Measurements from ENCODE around the gene ADGRV1. TPM values are rescaled to one million over a fixed set of nuclear protein-coding genes. Genes with fewer than 3 reads are reported as not detected.

ADGRV1 gene
- polyA plus RNA-seq, 4 donors = 2.6 to 2.9 (median 2.7) TPM; not detected in 1

- H3K4me1 ChIP-seq (ENCODE audit: control insufficient read depth in 3 of 3, insufficient read depth in 2 of 3, low read depth in 1 of 3, low read length in 2 of 3) = peaks cover 0 to 8% (median 7%) of the 10 kb centered on the region in 3 donors
- H3K4me3 ChIP-seq (ENCODE audit: low read depth in 1 of 3, low read length in 3 of 3) = no peak overlapping the region
- 61 to 100% (median 89%) methylated on average over 1 of the region's 1 CpG for WGBS, 3 donors
- FAIRE-seq (no peak), DNase-seq (no peak)
- no peak overlapping the region for H3K27ac ChIP-seq (ENCODE audit: low read depth in 1 of 3, low read length in 2 of 3)
- no peaks in the 10 kb centered on the region for H3K36me3 ChIP-seq (ENCODE audit: control insufficient read depth in 3 of 3, insufficient read depth in 2 of 3, low read depth in 1 of 3, low read length in 3 of 3)
- no peaks in the 10 kb centered on the region for H3K27me3 ChIP-seq (ENCODE audit: control insufficient read depth in 3 of 3, insufficient read depth in 3 of 3, low read length in 3 of 3)
- no peaks in the 10 kb centered on the region for H3K9me3 ChIP-seq (ENCODE audit: control insufficient read depth in 2 of 2, insufficient read depth in 1 of 2, low read depth in 1 of 2, low read length in 1 of 2)
These were observed 601.0 kb downstream of the ADGRV1 start for GRCh38 chr5:91159647-91160046.

- H3K9me3 ChIP-seq (ENCODE audit: control insufficient read depth in 2 of 2, insufficient read depth in 1 of 2, low read depth in 1 of 2, low read length in 1 of 2) = no peaks in the 10 kb centered on the region
- H3K36me3 ChIP-seq (ENCODE audit: control insufficient read depth in 3 of 3, insufficient read depth in 2 of 3, low read depth in 1 of 3, low read length in 3 of 3) = no peaks in the 10 kb centered on the region
- DNase-seq (no peak), FAIRE-seq (no peak)
- no peak overlapping the region for H3K27ac ChIP-seq (ENCODE audit: low read depth in 1 of 3, low read length in 2 of 3)
- WGBS, 3 donors = 92 to 95% (median 93%) methylated on average over 5 of the region's 5 CpGs
- peaks cover 0 to 8% (median 7%) of the 10 kb centered on the region in 3 donors for H3K4me1 ChIP-seq (ENCODE audit: control insufficient read depth in 3 of 3, insufficient read depth in 2 of 3, low read depth in 1 of 3, low read length in 2 of 3)
- no peak overlapping the region for H3K4me3 ChIP-seq (ENCODE audit: low read depth in 1 of 3, low read length in 3 of 3)
- H3K27me3 ChIP-seq (ENCODE audit: control insufficient read depth in 3 of 3, insufficient read depth in 3 of 3, low read length in 3 of 3) = no peaks in the 10 kb centered on the region
These were observed 602.2 kb downstream of the ADGRV1 start for GRCh38 chr5:91160714-91161285.

- 34 to 38% (median 35%) methylated on average over 6 of the region's 6 CpGs for WGBS, 3 donors
- H3K4me1 ChIP-seq (ENCODE audit: control insufficient read depth in 3 of 3, insufficient read depth in 2 of 3, low read depth in 1 of 3, low read length in 2 of 3) = peaks cover 0 to 8% (median 7%) of the 10 kb centered on the region in 3 donors
- H3K36me3 ChIP-seq (ENCODE audit: control insufficient read depth in 3 of 3, insufficient read depth in 2 of 3, low read depth in 1 of 3, low read length in 3 of 3) = no peaks in the 10 kb centered on the region
- FAIRE-seq = no peak
- peak; percentile 35 to 81 for DNase-seq
- H3K4me3 ChIP-seq (ENCODE audit: low read depth in 1 of 3, low read length in 3 of 3) = no peak overlapping the region
- H3K9me3 ChIP-seq (ENCODE audit: control insufficient read depth in 2 of 2, insufficient read depth in 1 of 2, low read depth in 1 of 2, low read length in 1 of 2) = no peaks in the 10 kb centered on the region
- H3K27ac ChIP-seq (ENCODE audit: low read depth in 1 of 3, low read length in 2 of 3) = peak overlapping the region in 1 of 3 donors; percentile 33
- no peaks in the 10 kb centered on the region for H3K27me3 ChIP-seq (ENCODE audit: control insufficient read depth in 3 of 3, insufficient read depth in 3 of 3, low read length in 3 of 3)
These were observed 604.2 kb downstream of the ADGRV1 start for GRCh38 chr5:91162534-91163381.

GRCh38 chr5:91164424-91164823 lies 605.8 kb downstream of the ADGRV1 start:
- no peak overlapping the region for H3K4me3 ChIP-seq (ENCODE audit: low read depth in 1 of 3, low read length in 3 of 3)
- 75 to 92% (median 88%) methylated on average over 3 of the region's 3 CpGs for WGBS, 3 donors
- peaks cover 0 to 8% (median 7%) of the 10 kb centered on the region in 3 donors for H3K4me1 ChIP-seq (ENCODE audit: control insufficient read depth in 3 of 3, insufficient read depth in 2 of 3, low read depth in 1 of 3, low read length in 2 of 3)
- no peaks in the 10 kb centered on the region for H3K9me3 ChIP-seq (ENCODE audit: control insufficient read depth in 2 of 2, insufficient read depth in 1 of 2, low read depth in 1 of 2, low read length in 1 of 2)
- no peak for FAIRE-seq
- no peaks in the 10 kb centered on the region for H3K36me3 ChIP-seq (ENCODE audit: control insufficient read depth in 3 of 3, insufficient read depth in 2 of 3, low read depth in 1 of 3, low read length in 3 of 3)
- H3K27me3 ChIP-seq (ENCODE audit: control insufficient read depth in 3 of 3, insufficient read depth in 3 of 3, low read length in 3 of 3) = no peaks in the 10 kb centered on the region
- no peak for DNase-seq
- H3K27ac ChIP-seq (ENCODE audit: low read depth in 1 of 3, low read length in 2 of 3) = no peak overlapping the region

- Histone ChIP-seq H3K4me1 (ENCODE audit: control insufficient read depth in 3 of 3, insufficient read depth in 2 of 3, low read depth in 1 of 3, low read length in 2 of 3) (peaks cover 0 to 8% (median 7%) of the 10 kb centered on the region in 3 donors), H3K36me3 (ENCODE audit: control insufficient read depth in 3 of 3, insufficient read depth in 2 of 3, low read depth in 1 of 3, low read length in 3 of 3) (no peaks in the 10 kb centered on the region), H3K4me3 (ENCODE audit: low read depth in 1 of 3, low read length in 3 of 3) (no peak overlapping the region), H3K27ac (ENCODE audit: low read depth in 1 of 3, low read length in 2 of 3) (no peak overlapping the region), H3K9me3 (ENCODE audit: control insufficient read depth in 2 of 2, insufficient read depth in 1 of 2, low read depth in 1 of 2, low read length in 1 of 2) (no peaks in the 10 kb centered on the region), H3K27me3 (ENCODE audit: control insufficient read depth in 3 of 3, insufficient read depth in 3 of 3, low read length in 3 of 3) (no peaks in the 10 kb centered on the region)
- WGBS, 3 donors = 84 to 93% (median 86%) methylated on average over 3 of the region's 3 CpGs
- no peak for DNase-seq
- no peak for FAIRE-seq
These were observed 607.6 kb downstream of the ADGRV1 start for GRCh38 chr5:91166059-91166807.

GRCh38 chr5:91168859-91169258 lies 610.3 kb downstream of the ADGRV1 start:
- no peak overlapping the region for H3K27ac ChIP-seq (ENCODE audit: low read depth in 1 of 3, low read length in 2 of 3)
- H3K27me3 ChIP-seq (ENCODE audit: control insufficient read depth in 3 of 3, insufficient read depth in 3 of 3, low read length in 3 of 3) = no peaks in the 10 kb centered on the region
- DNase-seq (no peak), FAIRE-seq (no peak)
- no peaks in the 10 kb centered on the region for H3K36me3 ChIP-seq (ENCODE audit: control insufficient read depth in 3 of 3, insufficient read depth in 2 of 3, low read depth in 1 of 3, low read length in 3 of 3)
- H3K4me1 ChIP-seq (ENCODE audit: control insufficient read depth in 3 of 3, insufficient read depth in 2 of 3, low read depth in 1 of 3, low read length in 2 of 3) = no peaks in the 10 kb centered on the region
- WGBS, 3 donors = 58 to 74% (median 71%) methylated on average over 1 of the region's 1 CpG
- H3K4me3 ChIP-seq (ENCODE audit: low read depth in 1 of 3, low read length in 3 of 3) = no peak overlapping the region
- no peaks in the 10 kb centered on the region for H3K9me3 ChIP-seq (ENCODE audit: control insufficient read depth in 2 of 2, insufficient read depth in 1 of 2, low read depth in 1 of 2, low read length in 1 of 2)

- H3K27ac ChIP-seq (ENCODE audit: low read depth in 1 of 3, low read length in 2 of 3) = no peak overlapping the region
- FAIRE-seq = no peak
- H3K36me3 ChIP-seq (ENCODE audit: control insufficient read depth in 3 of 3, insufficient read depth in 2 of 3, low read depth in 1 of 3, low read length in 3 of 3) = no peaks in the 10 kb centered on the region
- WGBS, 3 donors = 0% methylated on average over 1 of the region's 1 CpG
- no peak for DNase-seq
- H3K4me1 ChIP-seq (ENCODE audit: control insufficient read depth in 3 of 3, insufficient read depth in 2 of 3, low read depth in 1 of 3, low read length in 2 of 3) = no peaks in the 10 kb centered on the region
- H3K27me3 ChIP-seq (ENCODE audit: control insufficient read depth in 3 of 3, insufficient read depth in 3 of 3, low read length in 3 of 3) = no peaks in the 10 kb centered on the region
- no peaks in the 10 kb centered on the region for H3K9me3 ChIP-seq (ENCODE audit: control insufficient read depth in 2 of 2, insufficient read depth in 1 of 2, low read depth in 1 of 2, low read length in 1 of 2)
- H3K4me3 ChIP-seq (ENCODE audit: low read depth in 1 of 3, low read length in 3 of 3) = no peak overlapping the region
These were observed 611.7 kb downstream of the ADGRV1 start for GRCh38 chr5:91170266-91170665.

GRCh38 chr5:91171322-91171721 lies 612.7 kb downstream of the ADGRV1 start:
- H3K27ac ChIP-seq (ENCODE audit: low read depth in 1 of 3, low read length in 2 of 3) = no peak overlapping the region
- H3K27me3 ChIP-seq (ENCODE audit: control insufficient read depth in 3 of 3, insufficient read depth in 3 of 3, low read length in 3 of 3) = no peaks in the 10 kb centered on the region
- no peaks in the 10 kb centered on the region for H3K36me3 ChIP-seq (ENCODE audit: control insufficient read depth in 3 of 3, insufficient read depth in 2 of 3, low read depth in 1 of 3, low read length in 3 of 3)
- FAIRE-seq (no peak), DNase-seq (no peak)
- no peaks in the 10 kb centered on the region for H3K9me3 ChIP-seq (ENCODE audit: control insufficient read depth in 2 of 2, insufficient read depth in 1 of 2, low read depth in 1 of 2, low read length in 1 of 2)
- H3K4me1 ChIP-seq (ENCODE audit: control insufficient read depth in 3 of 3, insufficient read depth in 2 of 3, low read depth in 1 of 3, low read length in 2 of 3) = no peaks in the 10 kb centered on the region
- H3K4me3 ChIP-seq (ENCODE audit: low read depth in 1 of 3, low read length in 3 of 3) = no peak overlapping the region
- 58 to 68% (median 67%) methylated on average over 2 of the region's 2 CpGs for WGBS, 3 donors
